HL-60 (cell line): ENCODE data around the gene CLDN2.

Source experiments
- CTCF ChIP-seq: IDR thresholded peaks from one replicate; pipeline ENCODE4 v1.5.1; 2011; ENCODE audit warnings: low read length, control low read depth, inconsistent platforms; ENCODE audit not compliant: insufficient read depth
- TF ChIP-seq, protein P1 (sequence below): IDR thresholded peaks from 2 replicates; pipeline ENCODE4 v1.6.1; 2012; ENCODE audit warnings: low read depth; ENCODE audit not compliant: insufficient replicate concordance

GRCh38 chrX:106952538-106952937 lies 32.3 kb downstream of the CLDN2 start:
- no peak for TF ChIP-seq CTCF
- TF ChIP-seq, protein P1, sequence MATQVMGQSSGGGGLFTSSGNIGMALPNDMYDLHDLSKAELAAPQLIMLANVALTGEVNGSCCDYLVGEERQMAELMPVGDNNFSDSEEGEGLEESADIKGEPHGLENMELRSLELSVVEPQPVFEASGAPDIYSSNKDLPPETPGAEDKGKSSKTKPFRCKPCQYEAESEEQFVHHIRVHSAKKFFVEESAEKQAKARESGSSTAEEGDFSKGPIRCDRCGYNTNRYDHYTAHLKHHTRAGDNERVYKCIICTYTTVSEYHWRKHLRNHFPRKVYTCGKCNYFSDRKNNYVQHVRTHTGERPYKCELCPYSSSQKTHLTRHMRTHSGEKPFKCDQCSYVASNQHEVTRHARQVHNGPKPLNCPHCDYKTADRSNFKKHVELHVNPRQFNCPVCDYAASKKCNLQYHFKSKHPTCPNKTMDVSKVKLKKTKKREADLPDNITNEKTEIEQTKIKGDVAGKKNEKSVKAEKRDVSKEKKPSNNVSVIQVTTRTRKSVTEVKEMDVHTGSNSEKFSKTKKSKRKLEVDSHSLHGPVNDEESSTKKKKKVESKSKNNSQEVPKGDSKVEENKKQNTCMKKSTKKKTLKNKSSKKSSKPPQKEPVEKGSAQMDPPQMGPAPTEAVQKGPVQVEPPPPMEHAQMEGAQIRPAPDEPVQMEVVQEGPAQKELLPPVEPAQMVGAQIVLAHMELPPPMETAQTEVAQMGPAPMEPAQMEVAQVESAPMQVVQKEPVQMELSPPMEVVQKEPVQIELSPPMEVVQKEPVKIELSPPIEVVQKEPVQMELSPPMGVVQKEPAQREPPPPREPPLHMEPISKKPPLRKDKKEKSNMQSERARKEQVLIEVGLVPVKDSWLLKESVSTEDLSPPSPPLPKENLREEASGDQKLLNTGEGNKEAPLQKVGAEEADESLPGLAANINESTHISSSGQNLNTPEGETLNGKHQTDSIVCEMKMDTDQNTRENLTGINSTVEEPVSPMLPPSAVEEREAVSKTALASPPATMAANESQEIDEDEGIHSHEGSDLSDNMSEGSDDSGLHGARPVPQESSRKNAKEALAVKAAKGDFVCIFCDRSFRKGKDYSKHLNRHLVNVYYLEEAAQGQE, result no peak
